ENCODE data around the gene STARD9. TPM values are rescaled to one million over a fixed set of nuclear protein-coding genes. Genes with fewer than 3 reads are reported as not detected.

The STARD9 gene
- total and polyA plus RNA-seq, 9 of the 15 experiments (the other 6 are each of a cell fraction or from before 2014, with no cell fraction given): 0.45 to 6.0 (median 3.6) TPM

- TF ChIP-seq UBTF (IDR thresholded peaks at IDR 0.05; ENCODE audit: borderline replicate concordance in 1 of 2, low read depth in 2 of 2, low read length in 2 of 2) (no peak), POLR3A (IDR thresholded peaks at IDR 0.05; ENCODE audit: borderline replicate concordance, extremely low read depth, insufficient read depth, insufficient read length) (no peak), ZNF511 (CRISPR knock-in tag; IDR thresholded peaks at IDR 0.05) (no peak), NBN (IDR thresholded peaks at IDR 0.05; ENCODE audit: low read depth) (no peak), COPS2 (conservative IDR thresholded peaks at IDR 0.05) (no peak)
Measured at GRCh38 chr15:42711746-42712145, 136.3 kb downstream of the STARD9 start (continued).

- ChIA-PET POLR2A (interaction anchor here (0.6 to 1.6 kb wide), 2 partner anchors 12 to 497 kb away, joined by 3 read pairs; no protein-coding TSS in a partner anchor), CTCF (ENCODE audit: low intra/inter-chr PET ratio) (no interaction called here)
- Histone ChIP-seq H3K27me3 (ENCODE audit: control insufficient read depth in 2 of 2, insufficient read depth in 2 of 2, low read length in 2 of 2) (no peaks in the 10 kb centered on the region), H3K9ac (ENCODE audit: insufficient read depth in 1 of 2, low read depth in 2 of 2, low read length in 2 of 2) (no peak overlapping the region), H3K27ac (ENCODE audit: extremely low read depth, low read depth, low read length) (no peak overlapping the region), H3K4me2 (ENCODE audit: insufficient read depth, low read length) (no peak overlapping the region), H3K79me2 (ENCODE audit: control insufficient read depth, insufficient read depth, low read length) (no peaks in the 10 kb centered on the region), H3K4me3 (no peak overlapping the region), H3K9me3 (replicated peaks; ENCODE audit: control insufficient read depth, insufficient read depth, low read depth, low read length) (no peaks in the 10 kb centered on the region), H3K4me1 (replicated peaks in 1 of 2; ENCODE audit: control insufficient read depth in 2 of 2, insufficient read depth in 2 of 2, low read length in 2 of 2) (no peaks in the 10 kb centered on the region), H2AFZ (ENCODE audit: low read depth, low read length) (no peak overlapping the region), H3K36me3 (ENCODE audit: control insufficient read depth, insufficient read depth, low read length) (no peaks in the 10 kb centered on the region), H3K9me1 (ENCODE audit: control insufficient read depth, insufficient read depth, low read length) (no peaks in the 10 kb centered on the region), H4K20me1 (replicated peaks; ENCODE audit: control insufficient read depth, insufficient read depth, low read length) (no peaks in the 10 kb centered on the region)
- DNase-seq (ENCODE audit: extremely low read depth in 1 of 4, low spot score in 3 of 4): no peak
- in situ Hi-C loops (cut with MboI): loop anchor here (5.0 to 10.0 kb wide), 2 partner anchors 490 to 562 kb away; no protein-coding TSS in a partner anchor
- no peak for FAIRE-seq
- BruUV-seq (replicated peaks): no TSS peak
- TF ChIP-seq NCOA4 (IDR thresholded peaks at IDR 0.05; ENCODE audit: partially characterized antibody) (no peak), CBX3 (IDR thresholded peaks at IDR 0.05; ENCODE audit: borderline replicate concordance in 1 of 2, low read length in 2 of 2) (no peak), THAP7 (CRISPR knock-in tag; IDR thresholded peaks at IDR 0.05) (no peak), THAP12 (CRISPR knock-in tag; IDR thresholded peaks at IDR 0.05) (no peak), ZBTB8A (IDR thresholded peaks at IDR 0.05; ENCODE audit: partially characterized antibody) (no peak), ZBTB17 (CRISPR knock-in tag; IDR thresholded peaks at IDR 0.05) (no peak)
- intact Hi-C loops (cut with micrococcal nuclease): no loop called here
- 65% methylated on average over 4 of the region's 4 CpGs for WGBS (ENCODE audit: insufficient coverage, low coverage, missing lambda C conversion rate)
- no peak for ATAC-seq
Measured at GRCh38 chr15:42712584-42712983, 137.2 kb downstream of the STARD9 start.
